Common myeloid progenitor, CD34-positive (primary cell): ENCODE measurements around the gene RUNDC3A.

Experiments used
- CTCF ChIA-PET: fragments of 350-600 bp; sonication (Branson Sonifier 250); formaldehyde crosslinking; loops from one replicate; lab custom pipeline; 2021; ENCODE audit warnings: antibody characterized with exemption; lab: Charles Lee
- POLR2A ChIA-PET: fragments of 350-600 bp; sonication (Branson Sonifier 250); formaldehyde crosslinking; loops from one replicate; lab custom pipeline; 2021; ENCODE audit warnings: antibody characterized with exemption; lab: Charles Lee
- DNase-seq, 3 donors: peaks; one replicate each; pipeline versions ENCODE4 v3.0.0 to v3.0.0-alpha.2; 2013
- H3K27ac ChIP-seq, 2 experiments: 1 replicate in 1 of 2; 2 replicates in 1 of 2; pipeline ENCODE4 v1.7.0; 2013; ENCODE audit warnings: inconsistent platforms in 2 of 2, low read length in 2 of 2, mild to moderate bottlenecking in 2 of 2, low read depth in 1 of 2, moderate library complexity in 1 of 2; ENCODE audit not compliant: severe bottlenecking in 2 of 2, insufficient read depth in 1 of 2, poor library complexity in 1 of 2
- H3K27me3 ChIP-seq, 5 experiments: replicated peaks in 2 of 5; 1 replicate in 3 of 5; 2 replicates in 2 of 5; pipeline versions ENCODE4 v1.6.1 to v1.7.0; 2013; ENCODE audit warnings: low read length in 4 of 5, mild to moderate bottlenecking in 2 of 5, moderate library complexity in 2 of 5, inconsistent platforms in 1 of 5; ENCODE audit not compliant: insufficient read depth in 5 of 5, control insufficient read depth in 4 of 5
- H3K36me3 ChIP-seq, 4 experiments: 1 replicate in 2 of 4; 2 replicates in 2 of 4; pipeline versions ENCODE4 v1.6.1 to v1.7.0; 2013; ENCODE audit warnings: low read length in 3 of 4, control low read depth in 1 of 4, mild to moderate bottlenecking in 1 of 4; ENCODE audit not compliant: control insufficient read depth in 4 of 4, insufficient read depth in 4 of 4
- H3K4me1 ChIP-seq, 4 experiments: 1 replicate in 3 of 4; 2 replicates in 1 of 4; pipeline versions ENCODE4 v1.6.1 to v1.7.1; 2013; ENCODE audit warnings: low read length in 3 of 4, mild to moderate bottlenecking in 3 of 4, control low read depth in 1 of 4, inconsistent platforms in 1 of 4, moderate library complexity in 1 of 4; ENCODE audit not compliant: control insufficient read depth in 4 of 4, insufficient read depth in 4 of 4; ENCODE audit errors: control extremely low read depth in 1 of 4
- H3K4me3 ChIP-seq, 7 experiments: 1 replicate in 4 of 7; 2 replicates in 3 of 7; pipeline versions ENCODE4 v1.5.1 to v1.7.0; 2013; ENCODE audit warnings: mild to moderate bottlenecking in 7 of 7, low read length in 6 of 7, moderate library complexity in 6 of 7, inconsistent platforms in 2 of 7, low read depth in 2 of 7, control low read depth in 1 of 7; ENCODE audit not compliant: insufficient read depth in 4 of 7, control insufficient read depth in 1 of 7; ENCODE audit errors: extremely low read depth in 1 of 7
- H3K9me3 ChIP-seq, 5 experiments: 1 replicate in 4 of 5; 2 replicates in 1 of 5; pipeline versions ENCODE4 v1.6.1 to v1.7.1; 2013; ENCODE audit warnings: low read length in 4 of 5, mild to moderate bottlenecking in 2 of 5, inconsistent platforms in 1 of 5, low read depth in 1 of 5, moderate library complexity in 1 of 5; ENCODE audit not compliant: control insufficient read depth in 4 of 5, insufficient read depth in 2 of 5; ENCODE audit errors: control extremely low read depth in 1 of 5
- WGBS: methylation state at CpG from one replicate; pipeline ENCODE4 v1.1.5; 2013; ENCODE audit not compliant: insufficient coverage; 5-methylcytosine and 5-hydroxymethylcytosine counted together

The RUNDC3A gene

GRCh38 chr17:44304651-44305050, 3.8 kb upstream of the RUNDC3A start:
- POLR2A ChIA-PET, result no interaction called here
- CTCF ChIA-PET, result interaction anchor here (1.3 kb wide), 1 partner anchor 84 kb away, joined by 3 read pairs; no protein-coding TSS in a partner anchor
- Histone ChIP-seq H3K27me3 (peaks cover 6 to 17% (median 9%) of the 10 kb centered on the region in 5 experiments), H3K27ac (no peak overlapping the region), H3K9me3 (no peaks in the 10 kb centered on the region), H3K4me1 (peaks cover 0 to 15% (median 11%) of the 10 kb centered on the region in 4 experiments), H3K36me3 (no peaks in the 10 kb centered on the region), H3K4me3 (no peak overlapping the region)
- DNase-seq, result no peak

DNA sequence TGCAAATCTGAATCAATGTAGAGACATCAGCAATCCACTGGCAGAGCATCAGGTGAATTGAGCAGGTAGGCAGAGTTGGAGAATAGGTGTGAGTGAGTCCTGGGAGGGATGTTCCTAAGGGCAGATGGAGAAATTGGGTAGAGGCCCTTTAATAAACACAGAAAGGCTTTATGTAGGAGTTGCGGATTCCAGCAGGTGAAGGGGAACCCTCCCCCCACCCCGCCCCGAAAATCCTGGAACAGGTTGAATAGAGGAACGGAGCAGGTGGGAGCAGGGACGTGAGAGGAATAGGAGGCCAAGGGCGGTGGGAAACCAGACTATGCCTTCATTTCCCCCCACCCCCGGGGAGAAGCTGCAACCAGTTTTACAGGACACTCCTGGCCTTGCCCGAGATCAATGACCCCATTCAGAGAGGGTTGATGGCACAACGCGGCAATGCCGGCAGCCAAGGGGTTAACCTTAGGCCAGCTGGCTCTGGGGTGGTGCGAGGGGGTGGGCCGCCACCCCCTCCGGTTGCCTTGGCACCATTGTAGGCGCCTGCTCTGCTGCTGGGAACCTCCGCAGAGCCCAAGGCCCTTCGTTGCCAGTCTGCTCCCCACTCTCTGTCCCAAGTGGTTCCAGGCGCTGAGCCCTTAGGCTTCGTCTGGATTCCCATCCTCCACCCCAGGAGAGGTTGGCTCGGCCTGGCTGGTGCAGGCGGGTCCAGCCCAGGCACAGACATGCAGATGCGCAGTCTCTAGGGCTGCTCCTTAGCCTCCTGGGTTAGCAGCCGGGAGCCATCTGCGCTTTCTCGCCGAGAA, 814 bp upstream of the RUNDC3A start:
- peaks cover 0 to 15% (median 13%) of the 10 kb centered on the region in 4 experiments for H3K4me1 ChIP-seq
- peaks cover 6 to 17% (median 9%) of the 10 kb centered on the region in 5 experiments for H3K27me3 ChIP-seq
- ChIA-PET POLR2A (no interaction called here), CTCF (no interaction called here)
- WGBS, result 3% methylated on average over 15 of the region's 26 CpGs
- H3K27ac ChIP-seq, result no peak overlapping the region
- DNase-seq, result peak in 2 of 3 donors; percentile 19 to 31
- peak overlapping the region in 3 of 7 experiments; percentile 14 to 62 (median 34) for H3K4me3 ChIP-seq
- no peaks in the 10 kb centered on the region for H3K9me3 ChIP-seq
- no peaks in the 10 kb centered on the region for H3K36me3 ChIP-seq

- DNase-seq, result peak in 1 of 3 donors; percentile 30
- POLR2A ChIA-PET, result no interaction called here
- peak overlapping the region in 5 of 7 experiments; percentile 36 to 71 (median 54) for H3K4me3 ChIP-seq
- WGBS, result 0% methylated on average over 3 of the region's 15 CpGs
- H3K4me1 ChIP-seq, result peaks cover 0 to 15% (median 13%) of the 10 kb centered on the region in 4 experiments
- no peaks in the 10 kb centered on the region for H3K9me3 ChIP-seq
- peaks cover 6 to 25% (median 10%) of the 10 kb centered on the region in 5 experiments for H3K27me3 ChIP-seq
- CTCF ChIA-PET, result interaction anchor here (1.2 to 2.7 kb wide), 2 partner anchors 22 to 98 kb away, joined by 3 to 11 read pairs; no protein-coding TSS in a partner anchor
- no peaks in the 10 kb centered on the region for H3K36me3 ChIP-seq
- H3K27ac ChIP-seq, result no peak overlapping the region
These were observed 464 bp downstream of the RUNDC3A start for GRCh38 chr17:44308865-44309264.

GRCh38 chr17:44309472-44309871, 1.1 kb downstream of the RUNDC3A start:
- WGBS, result 79% methylated on average over 4 of the region's 5 CpGs

GRCh38 chr17:44310188-44310587, 1.8 kb downstream of the RUNDC3A start:
- peaks cover 0 to 21% (median 15%) of the 10 kb centered on the region in 4 experiments for H3K4me1 ChIP-seq
- CTCF ChIA-PET, result interaction anchor here (0.9 to 2.7 kb wide), 4 partner anchors 10 to 99 kb away, joined by 3 to 11 read pairs (median 4); no protein-coding TSS in a partner anchor
- H3K27me3 ChIP-seq, result peaks cover 6 to 38% (median 21%) of the 10 kb centered on the region in 5 experiments
- WGBS, result 91% methylated on average over 1 of the region's 2 CpGs
- no peak overlapping the region for H3K27ac ChIP-seq
- POLR2A ChIA-PET, result no interaction called here
- no peak for DNase-seq
- H3K4me3 ChIP-seq, result no peak overlapping the region
- no peaks in the 10 kb centered on the region for H3K9me3 ChIP-seq
- no peaks in the 10 kb centered on the region for H3K36me3 ChIP-seq

More at GRCh38 chr17:44309472-44309871, 1.1 kb downstream of the RUNDC3A start:
- CTCF ChIA-PET, result interaction anchor here (0.9 to 2.7 kb wide), 4 partner anchors 11 to 99 kb away, joined by 3 to 11 read pairs (median 4); no protein-coding TSS in a partner anchor
- Histone ChIP-seq H3K27ac (no peak overlapping the region), H3K4me1 (peaks cover 0 to 15% (median 13%) of the 10 kb centered on the region in 4 experiments), H3K27me3 (peaks cover 6 to 31% (median 16%) of the 10 kb centered on the region in 5 experiments), H3K9me3 (no peaks in the 10 kb centered on the region), H3K4me3 (peak overlapping the region in 3 of 7 experiments; percentile 54 to 71 (median 62)), H3K36me3 (no peaks in the 10 kb centered on the region)
- no peak for DNase-seq
- POLR2A ChIA-PET, result no interaction called here

DNA sequence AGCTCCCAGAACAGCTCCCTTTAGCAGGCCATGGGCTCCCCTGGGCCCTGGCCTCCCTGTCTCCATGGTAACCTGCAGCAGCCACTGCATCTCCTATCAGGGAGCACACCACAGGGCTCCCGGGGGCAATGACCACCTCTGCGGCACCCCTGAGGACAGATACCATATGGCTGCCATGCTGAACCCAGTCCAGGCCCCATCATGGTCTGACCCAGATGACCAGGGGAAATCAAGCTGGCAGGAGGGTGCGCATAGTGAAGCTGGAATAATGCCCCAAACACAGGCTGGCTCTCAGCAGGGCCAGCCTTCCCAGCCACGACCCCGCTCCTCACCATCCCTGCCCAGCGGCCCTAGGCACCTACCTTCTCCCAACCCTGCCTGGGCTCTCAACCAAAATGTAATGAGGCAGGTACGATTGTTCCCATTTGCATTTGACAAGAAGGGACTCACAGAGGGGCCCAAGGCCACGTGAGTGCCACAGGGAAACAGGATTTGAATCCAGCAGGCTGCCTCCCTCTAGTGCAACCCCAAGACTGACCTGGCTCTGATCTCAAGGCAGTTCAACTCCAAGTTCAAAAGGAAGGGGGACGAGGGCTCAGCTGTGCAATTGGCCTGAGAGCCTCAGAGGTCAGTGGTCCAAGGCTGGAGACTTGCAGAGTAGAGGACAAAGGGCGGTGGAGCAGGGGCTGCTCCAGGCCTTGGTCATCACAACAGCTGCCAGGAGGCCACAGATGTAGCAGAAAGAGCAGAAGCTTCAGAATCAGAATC, 2.4 kb downstream of the RUNDC3A start:
- ChIA-PET CTCF (interaction anchor here (1.1 to 2.7 kb wide), 3 partner anchors 9 to 100 kb away, joined by 3 to 11 read pairs (median 4); no protein-coding TSS in a partner anchor), POLR2A (no interaction called here)
- Histone ChIP-seq H3K27me3 (peaks cover 2 to 41% (median 23%) of the 10 kb centered on the region in 5 experiments), H3K36me3 (no peaks in the 10 kb centered on the region), H3K27ac (no peak overlapping the region), H3K9me3 (no peaks in the 10 kb centered on the region), H3K4me3 (no peak overlapping the region), H3K4me1 (peaks cover 0 to 24% (median 17%) of the 10 kb centered on the region in 4 experiments)
- 93% methylated on average over 9 of the region's 10 CpGs for WGBS
- no peak for DNase-seq
